T follicular helper cell (primary cell): ENCODE results near the gene LONRF2.
A peak's percentile ranks its signal among the peaks of the same experiment; 100 is the strongest.

Source experiments
- DNase-seq: peaks from one replicate; pipeline ENCODE4 v3.0.0-alpha.2; 2020; ENCODE audit warnings: low read depth

LONRF2 gene

GRCh38 chr2:100301881-100302584, 20.3 kb downstream of the LONRF2 start:
- DNase-seq: no peak

- DNase-seq: no peak
These were observed 22.8 kb downstream of the LONRF2 start for GRCh38 chr2:100299548-100299947.

- DNase-seq: no peak
These were observed 24.8 kb downstream of the LONRF2 start for GRCh38 chr2:100297511-100297910.

GRCh38 chr2:100294162-100294497, 28.2 kb downstream of the LONRF2 start:
- DNase-seq: no peak

- DNase-seq: no peak
These were observed 28.8 kb downstream of the LONRF2 start for GRCh38 chr2:100293341-100294161.

- no peak for DNase-seq
These were observed 30.2 kb downstream of the LONRF2 start for GRCh38 chr2:100292022-100292580.

GRCh38 chr2:100291152-100291970, 30.9 kb downstream of the LONRF2 start:
- peak; percentile 8 for DNase-seq

- DNase-seq: no peak
These were observed 31.6 kb downstream of the LONRF2 start for GRCh38 chr2:100290718-100291151.

GRCh38 chr2:100289020-100289419, 33.3 kb downstream of the LONRF2 start:
- DNase-seq: no peak

GRCh38 chr2:100286318-100286717, 36.0 kb downstream of the LONRF2 start:
- DNase-seq: no peak

GRCh38 chr2:100285691-100286090, 36.6 kb downstream of the LONRF2 start:
- no peak for DNase-seq

- DNase-seq: no peak
These were observed 37.3 kb downstream of the LONRF2 start for GRCh38 chr2:100285011-100285410.

GRCh38 chr2:100283724-100284501, 38.4 kb downstream of the LONRF2 start:
- no peak for DNase-seq

GRCh38 chr2:100281521-100282438, 40.5 kb downstream of the LONRF2 start:
- no peak for DNase-seq

GRCh38 chr2:100279586-100280534, 42.4 kb downstream of the LONRF2 start:
- DNase-seq: no peak

GRCh38 chr2:100278986-100279385, 43.3 kb downstream of the LONRF2 start:
- no peak for DNase-seq

GRCh38 chr2:100278501-100278900, 43.8 kb downstream of the LONRF2 start:
- no peak for DNase-seq

- no peak for DNase-seq
These were observed 44.6 kb downstream of the LONRF2 start for GRCh38 chr2:100277540-100278207.

- no peak for DNase-seq
These were observed 45.6 kb downstream of the LONRF2 start for GRCh38 chr2:100276716-100277115.
